Activated CD4-positive, alpha-beta T cell treated with anti-CD3 and anti-CD28 coated beads, Interleukin-2, amount 50 U/mL, for 4 hours (primary cell): ENCODE results near the gene ZDHHC4.
A peak's percentile ranks its signal among the peaks of the same experiment; 100 is the strongest.
"Not testable (repeated sequence)": the region's sequence is repeated elsewhere in the genome, so short reads cannot be mapped to it uniquely, and the experiment has no call there.

Source experiments
- DNase-seq, 2 experiments: peaks; one replicate each; pipeline ENCODE4 v3.0.0-alpha.2; 2020

ZDHHC4 gene

GRCh38 chr7:6563936-6564770 is 13.1 kb upstream of the ZDHHC4 start:
- DNase-seq: no peak

- DNase-seq: no peak
These were observed 11.6 kb upstream of the ZDHHC4 start for GRCh38 chr7:6565655-6566054.

- no peak for DNase-seq
These were observed 9.4 kb upstream of the ZDHHC4 start for GRCh38 chr7:6567886-6568285.

GRCh38 chr7:6571160-6571779 is 6.0 kb upstream of the ZDHHC4 start:
- DNase-seq: no peak

- no peak for DNase-seq
These were observed 1.8 kb upstream of the ZDHHC4 start for GRCh38 chr7:6575281-6576023.

GRCh38 chr7:6576024-6576866 is 1.0 kb upstream of the ZDHHC4 start:
- no peak for DNase-seq

- DNase-seq: not testable (repeated sequence)
These were observed 336 bp upstream of the ZDHHC4 start for GRCh38 chr7:6576867-6577368.

GRCh38 chr7:6578114-6579084 is 1.1 kb downstream of the ZDHHC4 start:
- DNase-seq: no peak

- DNase-seq: no peak
These were observed 2.2 kb downstream of the ZDHHC4 start for GRCh38 chr7:6579446-6579845.

GRCh38 chr7:6585746-6586432 is 8.6 kb downstream of the ZDHHC4 start:
- not testable (repeated sequence) for DNase-seq

- no peak for DNase-seq
These were observed 11.3 kb downstream of the ZDHHC4 start for GRCh38 chr7:6588566-6588965.

GRCh38 chr7:6589151-6589828 is 12.0 kb downstream of the ZDHHC4 start:
- no peak for DNase-seq

GRCh38 chr7:6589829-6590644 is 12.8 kb downstream of the ZDHHC4 start, which contains the start of gene INTS15:
Gene INTS15 (plus strand): TSS chr7:6590021. CDS start chr7:6590284, 263 bp downstream.
- peak; percentile 67 to 70 for DNase-seq

- no peak for DNase-seq
These were observed 13.4 kb downstream of the ZDHHC4 start for GRCh38 chr7:6590645-6591110.

GRCh38 chr7:6600093-6600492 is 22.8 kb downstream of the ZDHHC4 start:
- DNase-seq: no peak

- no peak for DNase-seq
These were observed 27.2 kb downstream of the ZDHHC4 start for GRCh38 chr7:6604458-6604857.

GRCh38 chr7:6606866-6607583 is 29.8 kb downstream of the ZDHHC4 start:
- no peak for DNase-seq

- DNase-seq: no peak
These were observed 30.4 kb downstream of the ZDHHC4 start for GRCh38 chr7:6607651-6608051.
